Body of pancreas (tissue), 4 donors: ENCODE measurements around the gene TRIM47. TPM values are rescaled to one million over a fixed set of nuclear protein-coding genes. Genes with fewer than 3 reads are reported as not detected.
"Not testable (repeated sequence)": the region's sequence is repeated elsewhere in the genome, so short reads cannot be mapped to it uniquely, and the experiment has no call there.

ENCODE experiments used
- ATAC-seq: fragments of 150-250 bp; one replicate; pipeline ENCODE4 v1.9.1; 2016
- DNase-seq, 4 donors: peaks; one replicate each; pipeline ENCODE4 v3.0.0-alpha.2; 2019
- H3K27ac ChIP-seq, 4 donors: fragments of 200-600 bp; sonication (generic); 1 replicate in 3 of 4; 2 replicates in 1 of 4; pipeline versions ENCODE4 v1.5.1 to v1.6.1; 2016 to 2019; ENCODE audit warnings: mild to moderate bottlenecking in 1 of 4, mixed read lengths in 1 of 4, moderate library complexity in 1 of 4
- H3K27me3 ChIP-seq, 2 donors: fragments of 200-600 bp; sonication (generic); one replicate each; pipeline ENCODE4 v1.6.0; 2016; ENCODE audit warnings: mild to moderate bottlenecking in 1 of 2
- H3K36me3 ChIP-seq, 2 donors: fragments of 200-600 bp; sonication (generic); replicated peaks in 1 of 2; 2 replicates each; pipeline ENCODE4 v1.5.1; 2016; ENCODE audit warnings: low read depth in 2 of 2; ENCODE audit not compliant: insufficient read depth in 1 of 2
- H3K4me1 ChIP-seq: fragments of 200-600 bp; sonication (generic); one replicate; pipeline ENCODE4 v1.6.0; 2016
- H3K4me3 ChIP-seq, 2 donors: fragments of 200-600 bp; sonication (generic); 1 replicate in 1 of 2; 2 replicates in 1 of 2; pipeline ENCODE4 v1.5.1; 2016 to 2019
- H3K9me3 ChIP-seq, 3 donors: fragments of 200-600 bp; sonication (generic); 1 replicate in 2 of 3; 2 replicates in 1 of 3; pipeline ENCODE4 v1.5.1; 2016
- POLR2A ChIP-seq, 3 donors: fragments of 450-650 bp; IDR thresholded peaks; one replicate each; pipeline ENCODE4 v1.6.1; 2016; ENCODE audit warnings: antibody characterized with exemption in 3 of 3, mild to moderate bottlenecking in 2 of 3
- WGBS, 2 donors: methylation state at CpG; one replicate each; pipeline ENCODE4 v1.1.5; 2017; 5-methylcytosine and 5-hydroxymethylcytosine counted together
- intact Hi-C: fragments of 100-400 bp; cut with DNase I; formaldehyde crosslinking; loops from one replicate; pipeline ENCODE4 v1.15.1; 2023
- total RNA-seq, 2 donors: library from RNA; depleted of rRNA; stranded (reverse); fragments of >200 nt; gene quantifications; one replicate each; pipeline ENCODE4 v1.1.0, GENCODE V29; 2016
- TF ChIP-seq, protein P1 (sequence below), 7 experiments: fragments of 450-650 bp in 4 of 7; fragments of 200-600 bp in 3 of 7; sonication (generic) in 3 of 7; IDR thresholded peaks; one replicate each; pipeline ENCODE4 v1.5.1; 2016 to 2019; ENCODE audit warnings: antibody characterized with exemption in 7 of 7

Gene TRIM47
- total RNA-seq, 2 donors from 2014 or later: 39.6 to 41.8 TPM

DNA sequence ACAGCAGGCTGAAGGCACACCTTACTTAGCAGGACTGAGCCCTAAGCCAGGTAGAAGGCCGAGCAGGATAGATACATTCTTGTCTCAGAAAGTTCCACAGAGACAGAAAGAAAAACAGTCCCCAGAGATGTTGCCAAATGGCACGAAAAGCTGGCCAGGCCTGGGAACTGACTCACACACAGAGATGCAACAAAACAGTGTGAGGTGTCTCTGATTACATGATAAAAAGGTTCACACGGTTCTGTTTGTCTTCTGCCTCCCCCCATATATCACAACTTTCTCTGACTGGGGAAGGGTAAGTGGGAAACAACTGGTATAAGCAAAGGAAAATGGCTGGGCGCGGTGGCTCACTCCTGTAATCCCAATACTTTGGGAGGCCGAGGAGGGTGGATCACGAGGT lies 24.9 kb downstream of the TRIM47 start:
- Histone ChIP-seq H3K27me3 (no peaks in the 10 kb centered on the region), H3K36me3 (peaks cover 0 to 17% of the 10 kb centered on the region in 2 donors), H3K9me3 (no peaks in the 10 kb centered on the region), H3K27ac (peak overlapping the region; percentile 25 to 98 (median 96)), H3K4me3 (no peak overlapping the region), H3K4me1 (peaks cover 52% of the 10 kb centered on the region)
- WGBS, 2 donors: 64 to 65% methylated on average over 6 to 7 of the region's 7 CpGs
- intact Hi-C loops: no loop called here
- no peak for TF ChIP-seq POLR2A (IDR thresholded peaks at IDR 0.05)
- TF ChIP-seq, protein P1, sequence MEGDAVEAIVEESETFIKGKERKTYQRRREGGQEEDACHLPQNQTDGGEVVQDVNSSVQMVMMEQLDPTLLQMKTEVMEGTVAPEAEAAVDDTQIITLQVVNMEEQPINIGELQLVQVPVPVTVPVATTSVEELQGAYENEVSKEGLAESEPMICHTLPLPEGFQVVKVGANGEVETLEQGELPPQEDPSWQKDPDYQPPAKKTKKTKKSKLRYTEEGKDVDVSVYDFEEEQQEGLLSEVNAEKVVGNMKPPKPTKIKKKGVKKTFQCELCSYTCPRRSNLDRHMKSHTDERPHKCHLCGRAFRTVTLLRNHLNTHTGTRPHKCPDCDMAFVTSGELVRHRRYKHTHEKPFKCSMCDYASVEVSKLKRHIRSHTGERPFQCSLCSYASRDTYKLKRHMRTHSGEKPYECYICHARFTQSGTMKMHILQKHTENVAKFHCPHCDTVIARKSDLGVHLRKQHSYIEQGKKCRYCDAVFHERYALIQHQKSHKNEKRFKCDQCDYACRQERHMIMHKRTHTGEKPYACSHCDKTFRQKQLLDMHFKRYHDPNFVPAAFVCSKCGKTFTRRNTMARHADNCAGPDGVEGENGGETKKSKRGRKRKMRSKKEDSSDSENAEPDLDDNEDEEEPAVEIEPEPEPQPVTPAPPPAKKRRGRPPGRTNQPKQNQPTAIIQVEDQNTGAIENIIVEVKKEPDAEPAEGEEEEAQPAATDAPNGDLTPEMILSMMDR (IDR thresholded peaks at IDR 0.05): no peak
- ATAC-seq (no peak), DNase-seq (no peak)

DNA sequence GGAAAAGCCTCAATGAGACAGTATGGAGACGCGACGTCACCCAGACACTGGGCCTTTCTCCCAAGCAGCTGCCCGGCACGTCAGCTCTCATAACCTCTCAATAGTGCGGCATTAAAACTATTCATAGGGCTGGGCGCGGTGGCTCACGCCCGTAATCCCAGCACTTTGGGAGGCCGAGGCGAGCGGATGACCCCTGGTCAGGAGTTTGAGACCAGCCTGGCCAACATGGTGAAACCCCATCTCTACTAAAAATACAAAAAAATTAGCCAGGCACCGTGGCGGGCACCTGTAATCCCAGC lies 26.7 kb downstream of the TRIM47 start:
- H3K9me3 ChIP-seq, DNase-seq, H3K27me3 ChIP-seq, ATAC-seq, intact Hi-C loops, H3K4me3 ChIP-seq: not testable (repeated sequence)
- peaks cover 69% of the 10 kb centered on the region for H3K4me1 ChIP-seq
- 94 to 95% methylated on average over 15 of the region's 15 CpGs for WGBS, 2 donors
- peak overlapping the region in 1 of 4 donors; percentile 46 for H3K27ac ChIP-seq
- peaks cover 0 to 17% of the 10 kb centered on the region in 2 donors for H3K36me3 ChIP-seq

DNA sequence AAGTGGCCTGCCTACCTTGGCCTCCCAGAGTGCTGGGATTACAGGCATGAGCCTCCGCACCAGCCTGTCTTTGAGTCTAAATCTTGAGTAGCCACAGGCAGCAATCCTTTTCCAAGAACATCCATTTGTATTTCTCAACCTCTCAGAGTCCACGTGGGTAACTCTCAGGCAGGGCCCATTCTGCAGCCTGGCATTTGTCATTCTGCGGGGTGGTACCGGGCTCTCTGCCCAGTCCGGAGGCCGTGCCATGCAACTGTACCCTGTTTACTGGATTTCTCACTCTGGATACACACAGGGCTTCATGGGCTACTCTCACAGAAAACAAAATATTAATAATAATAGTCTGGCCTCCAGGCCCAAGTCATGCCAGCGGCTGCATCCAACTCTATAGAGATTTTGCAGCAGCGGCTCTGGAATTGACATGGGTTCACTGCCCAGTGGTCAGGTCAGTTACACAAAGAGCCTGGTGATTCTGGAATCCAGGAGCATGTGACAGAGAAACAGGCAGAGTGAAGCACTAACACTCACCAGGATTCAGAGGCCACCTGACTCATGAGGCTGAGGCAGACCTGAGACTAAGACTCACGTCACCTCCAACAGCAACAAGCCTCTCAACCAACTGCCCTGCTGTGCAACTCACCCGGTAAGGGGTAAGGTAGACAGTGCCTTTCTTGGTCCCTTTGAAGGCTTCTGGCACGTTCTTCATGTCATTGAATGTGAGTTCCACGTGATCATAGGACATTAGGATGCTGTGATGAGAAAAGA lies 27.3 kb downstream of the TRIM47 start:
- Histone ChIP-seq H3K9me3 (no peaks in the 10 kb centered on the region), H3K4me3 (no peak overlapping the region), H3K27ac (peak overlapping the region in 2 of 4 donors; percentile 28 to 46), H3K27me3 (no peaks in the 10 kb centered on the region), H3K36me3 (peaks cover 0 to 17% of the 10 kb centered on the region in 2 donors), H3K4me1 (peaks cover 70% of the 10 kb centered on the region)
- WGBS, 2 donors: 81 to 83% methylated on average over 12 of the region's 12 CpGs
- ATAC-seq: no peak
- no peak for DNase-seq
- no peak for TF ChIP-seq POLR2A (IDR thresholded peaks at IDR 0.05)
- TF ChIP-seq, protein P1 (IDR thresholded peaks at IDR 0.05): no peak
- intact Hi-C loops: no loop called here

DNA sequence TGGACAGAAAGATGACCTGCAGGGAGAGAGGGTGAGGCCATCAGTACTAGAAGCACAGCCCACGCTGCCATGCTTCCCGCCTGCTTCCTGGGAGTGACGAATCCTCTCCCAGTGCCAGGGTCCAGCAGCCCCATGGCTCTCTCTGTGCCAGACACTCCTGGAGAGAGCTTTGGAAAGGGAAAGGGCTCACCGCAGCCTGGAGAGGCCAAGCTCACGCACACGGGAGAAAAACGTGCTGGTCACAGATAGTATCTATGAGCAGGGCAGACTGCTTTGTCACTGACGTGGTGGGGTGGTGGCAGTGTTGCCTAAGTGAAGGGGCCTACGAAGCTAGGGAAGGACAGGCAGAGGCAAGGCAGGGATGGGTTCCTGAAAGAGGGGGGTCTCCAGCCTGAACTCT lies 28.7 kb downstream of the TRIM47 start:
- WGBS, 2 donors: 70 to 83% methylated on average over 9 of the region's 9 CpGs
- Histone ChIP-seq H3K27me3 (no peaks in the 10 kb centered on the region), H3K36me3 (peaks cover 0 to 17% of the 10 kb centered on the region in 2 donors), H3K27ac (peak overlapping the region; percentile 34 to 96 (median 88)), H3K4me3 (no peak overlapping the region), H3K4me1 (peaks cover 84% of the 10 kb centered on the region), H3K9me3 (no peaks in the 10 kb centered on the region)
- intact Hi-C loops: no loop called here
- ATAC-seq (no peak), DNase-seq (no peak)
- TF ChIP-seq, protein P1 (IDR thresholded peaks at IDR 0.05): no peak
- no peak for TF ChIP-seq POLR2A (IDR thresholded peaks at IDR 0.05)

DNA sequence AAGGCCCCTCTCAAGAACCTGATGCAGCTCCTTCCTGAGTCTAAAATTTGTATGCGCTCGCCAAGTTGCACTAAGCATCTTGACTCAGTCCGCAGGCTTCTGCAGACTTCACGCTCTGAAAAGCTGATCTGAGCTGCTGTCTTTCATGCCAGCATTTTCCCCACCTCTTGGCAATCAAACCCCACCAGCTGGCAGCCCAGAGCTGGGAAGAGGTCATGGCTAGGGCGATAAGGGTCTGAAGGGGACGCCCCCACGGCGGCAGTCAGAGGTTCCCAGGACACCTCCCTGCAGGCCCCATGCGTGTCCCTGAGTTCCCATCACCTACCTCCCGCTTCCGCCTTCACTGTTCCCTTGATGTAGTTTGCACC lies 29.1 kb downstream of the TRIM47 start:
- Histone ChIP-seq H3K4me3 (no peak overlapping the region), H3K4me1 (peaks cover 84% of the 10 kb centered on the region), H3K27ac (peak overlapping the region; percentile 86 to 97 (median 94)), H3K36me3 (peaks cover 0 to 17% of the 10 kb centered on the region in 2 donors), H3K9me3 (no peaks in the 10 kb centered on the region), H3K27me3 (no peaks in the 10 kb centered on the region)
- intact Hi-C loops: no loop called here
- WGBS, 2 donors: 66% methylated on average over 9 to 11 of the region's 11 CpGs
- DNase-seq (no peak), ATAC-seq (no peak)
- TF ChIP-seq, protein P1 (IDR thresholded peaks at IDR 0.05): no peak
- no peak for TF ChIP-seq POLR2A (IDR thresholded peaks at IDR 0.05)
